Measurements from ENCODE around the gene MGST1.

DNA sequence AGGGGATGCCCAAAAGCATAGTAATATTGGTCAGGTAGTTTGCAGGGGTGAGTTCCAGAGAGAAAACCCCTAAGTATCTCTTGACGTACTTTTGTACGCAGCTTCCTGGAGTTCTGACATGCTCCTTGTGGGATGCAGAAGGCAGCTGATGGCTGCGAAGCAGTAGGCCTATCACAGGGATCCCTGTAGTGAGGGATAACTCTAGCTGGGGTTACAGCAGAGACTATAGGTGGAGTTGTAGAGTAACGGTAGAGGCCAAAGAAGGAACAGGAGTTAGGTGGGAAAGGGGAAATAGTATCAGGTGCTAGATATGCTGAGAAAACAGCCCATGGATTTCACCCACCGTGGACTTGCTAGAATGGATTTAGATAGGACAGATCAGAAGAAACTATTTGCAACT lies 37.3 kb downstream of the MGST1 start:
- TF ChIP-seq GATA3 (IDR thresholded peaks at IDR 0.05; ENCODE audit: low read depth, low read length) (no peak), GATA2 (IDR thresholded peaks at IDR 0.05; ENCODE audit: low read depth, low read length) (no peak)
